GM23338 (cell line): ENCODE data around the gene SLC19A1. TPM values are rescaled to one million over a fixed set of nuclear protein-coding genes. Genes with fewer than 3 reads are reported as not detected.

ENCODE experiments used
- ATAC-seq: fragments of 200-7000 bp; cut with Tn5 transposase; 3 replicates; pipeline ENCODE4 v1.9.1; 2020
- DNase-seq: peaks from one replicate; pipeline ENCODE4 v3.0.0-alpha.2; 2015; ENCODE audit warnings: low spot score
- H2AFZ ChIP-seq: fragments of 200-600 bp; sonication (generic); 2 replicates; pipeline ENCODE4 v1.8.0; 2016; ENCODE audit warnings: antibody characterized with exemption, mild to moderate bottlenecking, moderate library complexity
- H3F3A ChIP-seq: fragments of 200-600 bp; sonication (generic); replicated peaks from 2 replicates; pipeline ENCODE4 v1.8.0; 2017; ENCODE audit warnings: antibody characterized with exemption, mixed run types, low read depth
- H3K27ac ChIP-seq: fragments of 200-600 bp; sonication (generic); 2 replicates; pipeline ENCODE4 v1.6.1; 2016; ENCODE audit warnings: low read depth
- H3K27me3 ChIP-seq: fragments of 200-600 bp; sonication (generic); 2 replicates; pipeline ENCODE4 v1.8.0; 2016; ENCODE audit warnings: mild to moderate bottlenecking, mixed run types, moderate library complexity; ENCODE audit not compliant: insufficient read depth
- H3K36me3 ChIP-seq: fragments of 200-600 bp; sonication (generic); 2 replicates; pipeline ENCODE4 v1.8.0; 2016; ENCODE audit warnings: mild to moderate bottlenecking; ENCODE audit not compliant: insufficient read depth
- H3K4me1 ChIP-seq: fragments of 200-600 bp; sonication (generic); 2 replicates; pipeline ENCODE4 v1.8.0; 2016; ENCODE audit warnings: mild to moderate bottlenecking, moderate library complexity; ENCODE audit not compliant: insufficient read depth
- H3K4me2 ChIP-seq: fragments of 200-600 bp; sonication (generic); 2 replicates; pipeline ENCODE4 v1.7.1; 2017; ENCODE audit warnings: mixed run types
- H3K4me3 ChIP-seq: fragments of 200-600 bp; sonication (generic); 2 replicates; pipeline ENCODE4 v1.6.1; 2016; ENCODE audit warnings: mixed run types
- H3K79me2 ChIP-seq: fragments of 200-600 bp; sonication (generic); replicated peaks from 2 replicates; pipeline ENCODE4 v1.8.0; 2017; ENCODE audit warnings: mild to moderate bottlenecking; ENCODE audit not compliant: insufficient read depth
- H3K9me2 ChIP-seq: fragments of 200-600 bp; sonication (generic); 2 replicates; pipeline ENCODE4 v1.8.0; 2017; ENCODE audit not compliant: insufficient read depth
- H4K20me1 ChIP-seq: fragments of 200-600 bp; sonication (generic); replicated peaks from 2 replicates; pipeline ENCODE4 v1.8.0; 2017; ENCODE audit warnings: mild to moderate bottlenecking; ENCODE audit not compliant: insufficient read depth
- H3K27ac Mint-ChIP-seq: 2 replicates; pipeline ENCODE4 v1.8.0; 2020; ENCODE audit warnings: inconsistent platforms, mild to moderate bottlenecking, moderate library complexity, mixed read lengths
- H3K27me3 Mint-ChIP-seq: 3 replicates; pipeline ENCODE4 v1.8.0; 2022; ENCODE audit warnings: low read depth, mild to moderate bottlenecking, moderate library complexity, mixed read lengths, inconsistent platforms; ENCODE audit not compliant: insufficient read depth, poor library complexity
- H3K36me3 Mint-ChIP-seq: 3 replicates; pipeline ENCODE4 v1.8.0; 2021; ENCODE audit warnings: low read depth, mild to moderate bottlenecking, inconsistent platforms, moderate library complexity, mixed read lengths
- H3K4me1 Mint-ChIP-seq: 3 replicates; pipeline ENCODE4 v1.8.0; 2020; ENCODE audit warnings: mild to moderate bottlenecking, inconsistent platforms, mixed read lengths
- H3K4me3 Mint-ChIP-seq: 3 replicates; pipeline ENCODE4 v1.8.0; 2021; ENCODE audit warnings: moderate library complexity, mild to moderate bottlenecking, inconsistent platforms, mixed read lengths
- H3K9me3 Mint-ChIP-seq: 3 replicates; pipeline ENCODE4 v1.8.0; 2020; ENCODE audit warnings: moderate library complexity, mild to moderate bottlenecking, inconsistent platforms, mixed read lengths
- EZH2phosphoT487 ChIP-seq: fragments of 200-600 bp; sonication (generic); IDR thresholded peaks from one replicate; pipeline ENCODE4 v1.8.1; 2018; ENCODE audit warnings: antibody characterized with exemption; ENCODE audit not compliant: unreplicated experiment
- JUNB ChIP-seq: IDR thresholded peaks from one replicate; pipeline ENCODE4 v1.6.1; 2016; ENCODE audit warnings: antibody characterized with exemption; ENCODE audit not compliant: unreplicated experiment
- POLR2AphosphoS5 ChIP-seq: IDR thresholded peaks from 2 replicates; pipeline ENCODE4 v1.6.1; 2016; ENCODE audit warnings: antibody characterized with exemption, low read depth
- REST ChIP-seq: IDR thresholded peaks from one replicate; pipeline ENCODE4 v1.6.1; 2018; ENCODE audit warnings: antibody characterized with exemption; ENCODE audit not compliant: unreplicated experiment
- STAT1 ChIP-seq: IDR thresholded peaks from one replicate; pipeline ENCODE4 v1.6.1; 2016; ENCODE audit warnings: antibody characterized with exemption; ENCODE audit not compliant: unreplicated experiment
- ZNF114 ChIP-seq: fragments of 250-450 bp; sonication (Bioruptor Pico); IDR thresholded peaks from 2 replicates; pipeline ENCODE4 v1.5.0; 2020; ENCODE audit warnings: mild to moderate bottlenecking, moderate library complexity
- ZNF331 ChIP-seq: fragments of 250-450 bp; sonication (Bioruptor Pico); IDR thresholded peaks from 2 replicates; pipeline ENCODE4 v1.5.0; 2020; ENCODE audit warnings: low read depth, mild to moderate bottlenecking, moderate library complexity
- polyA plus RNA-seq: library from polyadenylated mRNA; unstranded; fragments of >200 nt; fragmentation: Nextera tagmentation; extraction: Ambion mirVana; gene quantifications from 2 replicates; pipeline ENCODE4 v1.2.1, GENCODE V29; 2016
- total RNA-seq: library from RNA; depleted of rRNA; stranded (reverse); fragments of >200 nt; shearing (Covaris generic); gene quantifications from 2 replicates; pipeline ENCODE4 v1.2.3, GENCODE V29; 2014
- TF ChIP-seq, protein P1 (sequence below): fragments of 250-450 bp; sonication (Bioruptor Pico); IDR thresholded peaks from 2 replicates; pipeline ENCODE4 v1.5.0; 2020; ENCODE audit warnings: mild to moderate bottlenecking, moderate library complexity

The SLC19A1 gene
- total and polyA plus RNA-seq, 2 experiments from 2014 or later = 31.2 to 33.0 TPM

DNA sequence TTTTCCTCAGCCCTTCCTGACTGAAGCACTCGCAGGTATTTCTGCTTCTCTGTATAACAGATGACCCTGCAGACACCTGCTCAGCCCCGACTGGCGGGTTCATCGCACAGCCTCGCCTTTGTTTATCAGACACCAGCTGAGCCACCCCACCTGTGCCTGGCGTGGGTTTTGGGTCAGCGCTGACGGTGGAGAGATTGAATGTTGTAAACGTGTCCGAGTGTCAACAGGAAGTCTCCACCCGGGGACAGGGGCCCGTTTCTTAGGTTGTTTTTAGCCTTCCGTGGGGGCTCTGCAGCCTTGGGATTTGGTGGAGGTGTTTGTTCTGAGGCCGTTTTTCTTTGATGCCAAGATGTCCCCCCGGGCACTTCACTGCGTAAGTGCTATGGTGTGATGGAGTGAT lies 77.1 kb downstream of the SLC19A1 start (continued):
- TF ChIP-seq REST (no peak), JUNB (no peak), ZNF331 (CRISPR knock-in tag) (no peak), ZNF114 (CRISPR knock-in tag) (no peak), STAT1 (no peak)
- TF ChIP-seq, protein P1, sequence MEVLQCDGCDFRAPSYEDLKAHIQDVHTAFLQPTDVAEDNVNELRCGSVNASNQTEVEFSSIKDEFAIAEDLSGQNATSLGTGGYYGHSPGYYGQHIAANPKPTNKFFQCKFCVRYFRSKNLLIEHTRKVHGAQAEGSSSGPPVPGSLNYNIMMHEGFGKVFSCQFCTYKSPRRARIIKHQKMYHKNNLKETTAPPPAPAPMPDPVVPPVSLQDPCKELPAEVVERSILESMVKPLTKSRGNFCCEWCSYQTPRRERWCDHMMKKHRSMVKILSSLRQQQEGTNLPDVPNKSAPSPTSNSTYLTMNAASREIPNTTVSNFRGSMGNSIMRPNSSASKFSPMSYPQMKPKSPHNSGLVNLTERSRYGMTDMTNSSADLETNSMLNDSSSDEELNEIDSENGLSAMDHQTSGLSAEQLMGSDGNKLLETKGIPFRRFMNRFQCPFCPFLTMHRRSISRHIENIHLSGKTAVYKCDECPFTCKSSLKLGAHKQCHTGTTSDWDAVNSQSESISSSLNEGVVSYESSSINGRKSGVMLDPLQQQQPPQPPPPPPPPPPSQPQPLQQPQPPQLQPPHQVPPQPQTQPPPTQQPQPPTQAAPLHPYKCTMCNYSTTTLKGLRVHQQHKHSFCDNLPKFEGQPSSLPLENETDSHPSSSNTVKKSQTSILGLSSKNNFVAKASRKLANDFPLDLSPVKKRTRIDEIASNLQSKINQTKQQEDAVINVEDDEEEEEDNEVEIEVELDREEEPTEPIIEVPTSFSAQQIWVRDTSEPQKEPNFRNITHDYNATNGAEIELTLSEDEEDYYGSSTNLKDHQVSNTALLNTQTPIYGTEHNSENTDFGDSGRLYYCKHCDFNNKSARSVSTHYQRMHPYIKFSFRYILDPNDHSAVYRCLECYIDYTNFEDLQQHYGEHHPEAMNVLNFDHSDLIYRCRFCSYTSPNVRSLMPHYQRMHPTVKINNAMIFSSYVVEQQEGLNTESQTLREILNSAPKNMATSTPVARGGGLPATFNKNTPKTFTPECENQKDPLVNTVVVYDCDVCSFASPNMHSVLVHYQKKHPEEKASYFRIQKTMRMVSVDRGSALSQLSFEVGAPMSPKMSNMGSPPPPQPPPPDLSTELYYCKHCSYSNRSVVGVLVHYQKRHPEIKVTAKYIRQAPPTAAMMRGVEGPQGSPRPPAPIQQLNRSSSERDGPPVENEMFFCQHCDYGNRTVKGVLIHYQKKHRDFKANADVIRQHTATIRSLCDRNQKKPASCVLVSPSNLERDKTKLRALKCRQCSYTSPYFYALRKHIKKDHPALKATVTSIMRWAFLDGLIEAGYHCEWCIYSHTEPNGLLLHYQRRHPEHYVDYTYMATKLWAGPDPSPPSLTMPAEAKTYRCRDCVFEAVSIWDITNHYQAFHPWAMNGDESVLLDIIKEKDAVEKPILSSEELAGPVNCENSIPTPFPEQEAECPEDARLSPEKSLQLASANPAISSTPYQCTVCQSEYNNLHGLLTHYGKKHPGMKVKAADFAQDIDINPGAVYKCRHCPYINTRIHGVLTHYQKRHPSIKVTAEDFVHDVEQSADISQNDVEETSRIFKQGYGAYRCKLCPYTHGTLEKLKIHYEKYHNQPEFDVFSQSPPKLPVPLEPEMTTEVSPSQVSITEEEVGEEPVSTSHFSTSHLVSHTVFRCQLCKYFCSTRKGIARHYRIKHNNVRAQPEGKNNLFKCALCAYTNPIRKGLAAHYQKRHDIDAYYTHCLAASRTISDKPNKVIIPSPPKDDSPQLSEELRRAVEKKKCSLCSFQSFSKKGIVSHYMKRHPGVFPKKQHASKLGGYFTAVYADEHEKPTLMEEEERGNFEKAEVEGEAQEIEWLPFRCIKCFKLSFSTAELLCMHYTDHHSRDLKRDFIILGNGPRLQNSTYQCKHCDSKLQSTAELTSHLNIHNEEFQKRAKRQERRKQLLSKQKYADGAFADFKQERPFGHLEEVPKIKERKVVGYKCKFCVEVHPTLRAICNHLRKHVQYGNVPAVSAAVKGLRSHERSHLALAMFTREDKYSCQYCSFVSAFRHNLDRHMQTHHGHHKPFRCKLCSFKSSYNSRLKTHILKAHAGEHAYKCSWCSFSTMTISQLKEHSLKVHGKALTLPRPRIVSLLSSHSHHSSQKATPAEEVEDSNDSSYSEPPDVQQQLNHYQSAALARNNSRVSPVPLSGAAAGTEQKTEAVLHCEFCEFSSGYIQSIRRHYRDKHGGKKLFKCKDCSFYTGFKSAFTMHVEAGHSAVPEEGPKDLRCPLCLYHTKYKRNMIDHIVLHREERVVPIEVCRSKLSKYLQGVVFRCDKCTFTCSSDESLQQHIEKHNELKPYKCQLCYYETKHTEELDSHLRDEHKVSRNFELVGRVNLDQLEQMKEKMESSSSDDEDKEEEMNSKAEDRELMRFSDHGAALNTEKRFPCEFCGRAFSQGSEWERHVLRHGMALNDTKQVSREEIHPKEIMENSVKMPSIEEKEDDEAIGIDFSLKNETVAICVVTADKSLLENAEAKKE (CRISPR knock-in tag) = no peak

- H4K20me1 ChIP-seq = peaks cover 10% of the 10 kb centered on the region
- Mint-ChIP-seq H3K9me3 (peaks cover 8% of the 10 kb centered on the region), H3K27ac (no peak overlapping the region), H3K36me3 (peaks cover 52% of the 10 kb centered on the region), H3K4me3 (no peak overlapping the region), H3K27me3 (peaks cover 16% of the 10 kb centered on the region), H3K4me1 (peaks cover 10% of the 10 kb centered on the region; the same call in 1 of the 3 replicates)
- no peak overlapping the region for H3K4me2 ChIP-seq
- no peaks in the 10 kb centered on the region for H3K27me3 ChIP-seq
- DNase-seq (no peak), ATAC-seq (no peak)
- 0 out of 2 replicates have a peak overlapping the region, but pooled peaks have one; percentile 50 for H3K27ac ChIP-seq
- H3K9me2 ChIP-seq = no peaks in the 10 kb centered on the region
- H2AFZ ChIP-seq = no peak overlapping the region
- no peak overlapping the region for H3K4me3 ChIP-seq
- H3F3A ChIP-seq = 0 out of 2 replicates have a peak, but pooled peaks cover 1% of the 10 kb centered on the region
- H3K79me2 ChIP-seq = peaks cover 76% of the 10 kb centered on the region
- H3K36me3 ChIP-seq = no peaks in the 10 kb centered on the region; the same call in 1 of the 2 replicates
- H3K4me1 ChIP-seq = peaks cover 7% of the 10 kb centered on the region; the same call in 1 of the 2 replicates
- TF ChIP-seq REST (no peak), POLR2AphosphoS5 (no peak), EZH2phosphoT487 (no peak)
Observed at GRCh38 chr21:45464309-45464708, 77.9 kb downstream of the SLC19A1 start.
